RPMI7951 (cell line): Measurements from ENCODE around the gene SH3BGR. TPM values are rescaled to one million over a fixed set of nuclear protein-coding genes. Genes with fewer than 3 reads are reported as not detected.
A peak's percentile ranks its signal among the peaks of the same experiment; 100 is the strongest.
"Not testable (repeated sequence)": the region's sequence is repeated elsewhere in the genome, so short reads cannot be mapped to it uniquely, and the experiment has no call there.

Experiments
- DNase-seq: peaks from one replicate; pipeline ENCODE4 v3.0.0-alpha.2; 2012; ENCODE audit warnings: low read depth
- total RNA-seq: library from RNA; depleted of rRNA; stranded (reverse); fragments of >200 nt; shearing (Covaris generic); gene quantifications from 2 replicates; pipeline ENCODE4 v1.2.3, GENCODE V29; 2014; rRNA removed

The SH3BGR gene
- total RNA-seq = 1.2 and 1.3 TPM in 2 replicates

DNA sequence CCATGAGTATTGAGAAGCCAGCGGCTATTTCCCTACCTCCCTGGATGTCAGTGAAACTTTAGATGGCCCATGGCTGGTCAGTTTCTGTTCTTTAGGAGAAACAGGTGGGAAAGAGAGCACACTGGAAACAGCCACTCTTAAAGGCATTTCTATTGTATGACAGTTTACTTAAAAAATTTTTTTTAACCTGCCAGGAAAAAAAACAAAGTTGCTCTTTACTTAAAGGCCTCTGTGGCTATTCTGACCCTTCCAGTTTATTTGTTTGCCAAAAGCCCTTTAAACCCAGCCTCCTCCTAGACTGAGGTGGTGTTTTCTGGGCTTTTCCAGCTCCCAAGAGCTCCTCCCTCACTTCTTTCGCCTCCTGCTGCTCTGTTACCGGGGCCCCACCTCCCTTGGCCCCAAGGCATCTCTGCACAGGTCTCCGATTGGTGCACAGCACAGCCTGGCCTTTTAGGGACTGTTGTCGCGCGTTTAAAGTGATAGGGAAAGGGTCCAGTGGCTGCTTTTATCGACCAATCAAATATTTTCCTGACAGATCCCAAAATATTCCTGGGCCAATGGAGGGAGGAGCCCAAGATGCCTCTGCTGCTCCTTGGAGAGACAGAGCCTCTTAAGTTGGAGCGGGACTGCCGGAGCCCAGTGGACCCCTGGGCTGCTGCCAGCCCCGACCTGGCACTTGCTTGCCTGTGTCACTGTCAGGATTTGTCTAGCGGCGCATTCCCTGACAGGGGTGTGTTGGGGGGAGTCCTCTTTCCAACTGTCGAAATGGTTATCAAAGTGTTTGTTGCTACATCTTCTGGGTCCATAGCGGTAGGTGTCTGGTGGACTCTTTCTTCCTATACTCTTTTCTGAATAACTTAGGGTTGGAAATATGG lies at the start of gene SH3BGR:
Gene SH3BGR (plus strand): TSS at position 639 of the 875 bp plus-strand sequence. CDS start 127 bp downstream, at position 766.
- no peak for DNase-seq

DNA sequence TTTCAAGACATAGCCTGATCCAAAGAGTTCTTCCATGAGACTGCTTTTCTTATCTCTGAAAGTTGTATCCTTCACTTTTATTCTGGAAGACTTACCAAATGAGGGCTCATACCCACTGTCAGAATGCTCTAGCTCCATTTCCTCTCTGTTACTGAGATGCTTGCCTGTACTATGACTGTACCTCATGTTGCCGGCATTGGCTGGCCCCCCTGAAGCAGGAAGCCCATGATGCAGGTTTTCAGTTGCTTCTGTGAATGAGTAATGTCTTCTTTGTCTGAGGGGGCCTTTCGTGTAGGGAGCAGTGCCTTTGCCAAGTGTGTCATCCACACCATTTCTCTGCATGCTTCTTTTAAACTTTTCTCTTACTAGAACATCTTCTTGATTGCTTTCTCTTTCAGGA lies 45.7 kb upstream of the SH3BGR start:
- DNase-seq = no peak

DNA sequence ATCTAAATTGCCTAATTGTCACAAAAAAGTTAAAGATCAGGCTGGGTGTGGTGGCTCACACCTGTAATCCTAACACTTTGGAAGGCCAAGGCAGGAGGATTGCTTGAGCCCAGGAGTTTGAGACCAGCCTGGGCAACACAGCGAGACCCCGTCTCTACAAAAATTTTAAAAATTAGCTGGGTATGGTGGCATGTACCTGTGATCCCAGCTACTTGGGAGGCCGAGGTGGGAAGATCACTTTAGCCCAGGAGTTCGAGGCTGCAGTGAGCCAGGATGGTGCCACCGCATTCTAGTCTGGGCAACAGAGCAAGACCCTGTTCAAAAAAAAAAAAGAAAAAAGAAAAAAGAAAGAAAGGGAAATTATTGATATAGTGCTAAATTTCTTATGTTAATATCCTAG lies 32.6 kb upstream of the SH3BGR start:
- not testable (repeated sequence) for DNase-seq

GRCh38 chr21:39422527-39423241 lies 29.1 kb upstream of the SH3BGR start:
- no peak for DNase-seq

- no peak for DNase-seq
Measured at GRCh38 chr21:39429445-39429844, 22.3 kb upstream of the SH3BGR start.

- no peak for DNase-seq
Measured at GRCh38 chr21:39430016-39430415, 21.8 kb upstream of the SH3BGR start.

- DNase-seq = no peak
Measured at GRCh38 chr21:39430457-39430856, 21.3 kb upstream of the SH3BGR start.

DNA sequence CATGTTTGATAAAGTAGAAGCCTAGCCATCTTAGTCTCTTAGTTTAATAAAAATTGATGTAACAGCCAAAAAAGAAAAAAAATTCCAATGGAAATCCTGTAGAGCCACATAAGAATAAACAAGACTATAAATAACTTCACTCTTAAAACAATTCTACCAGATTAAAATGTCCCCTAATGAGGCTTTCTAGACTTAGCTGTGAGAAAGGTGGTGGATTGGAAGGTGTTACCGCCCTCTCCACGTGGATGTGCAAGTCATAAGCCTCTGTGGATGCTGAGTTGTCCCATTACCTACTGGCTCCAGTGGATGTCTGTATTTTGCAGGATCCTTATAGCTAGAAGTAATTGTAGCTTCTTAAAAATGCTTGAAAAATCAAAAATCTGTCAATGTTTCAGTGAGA lies 20.8 kb upstream of the SH3BGR start:
- no peak for DNase-seq

- DNase-seq = no peak
Measured at GRCh38 chr21:39434950-39435349, 16.8 kb upstream of the SH3BGR start.

- DNase-seq = no peak
Measured at GRCh38 chr21:39439232-39439631, 12.5 kb upstream of the SH3BGR start.

DNA sequence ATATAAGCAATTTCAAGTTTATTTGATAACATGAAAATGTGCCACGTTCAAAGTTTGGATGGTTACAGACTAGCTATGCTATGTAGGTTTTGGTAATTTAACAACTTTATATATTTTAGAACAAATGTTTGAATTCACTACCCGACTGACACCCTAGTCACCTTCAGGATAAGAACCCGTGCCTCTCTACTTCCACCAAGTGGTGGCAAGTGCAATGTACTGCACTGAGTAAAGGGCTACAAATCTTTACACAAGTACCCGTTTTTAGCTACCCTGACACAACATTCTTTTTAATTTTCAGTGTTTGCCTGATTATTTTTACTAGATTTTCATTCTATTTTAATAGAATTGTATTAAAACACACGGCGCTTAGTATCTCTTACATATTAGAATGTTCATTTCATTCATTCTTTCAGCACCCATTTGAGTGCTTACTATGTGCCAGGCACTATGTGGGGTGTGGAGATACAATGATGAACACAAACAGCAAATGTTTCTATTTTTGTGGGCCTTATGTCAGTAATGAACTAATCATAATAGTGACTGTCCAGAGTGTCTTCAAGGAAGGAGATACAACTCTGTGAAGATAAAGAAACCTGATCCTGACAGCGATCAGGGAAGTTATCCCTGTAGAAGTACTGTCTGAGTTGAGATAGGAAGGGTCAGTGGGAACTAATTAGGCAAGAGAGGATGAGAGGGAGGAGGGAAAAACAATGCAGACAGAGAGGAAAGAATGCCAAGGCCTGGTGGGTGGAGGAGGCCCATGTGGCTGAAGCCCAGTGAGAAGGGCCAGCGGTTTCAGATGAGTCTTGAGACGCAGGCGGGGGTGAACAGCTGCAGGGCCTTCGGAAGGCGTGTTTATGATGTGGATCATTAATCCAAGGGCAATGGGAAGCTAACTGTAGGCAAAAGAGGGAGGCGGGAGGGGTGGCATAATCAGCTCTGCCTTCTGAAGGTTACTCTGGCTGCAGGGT lies 10.0 kb upstream of the SH3BGR start:
- DNase-seq = peak; percentile 38

- peak; percentile 28 for DNase-seq
Measured at GRCh38 chr21:39444421-39445180, 7.2 kb upstream of the SH3BGR start.

GRCh38 chr21:39445321-39446269 lies 6.2 kb upstream of the SH3BGR start, which contains the start of gene LCA5L:
Gene LCA5L, minus strand, starts transcription at chr21:39445778. Its CDS starts 17,285 bp downstream, at chr21:39428493.
- peak; percentile 83 for DNase-seq

GRCh38 chr21:39447264-39447663 lies 4.5 kb upstream of the SH3BGR start:
- no peak for DNase-seq

- peak; percentile 12 for DNase-seq
Measured at GRCh38 chr21:39452207-39452969, 618 bp downstream of the SH3BGR start.

GRCh38 chr21:39452970-39453342 lies 1.2 kb downstream of the SH3BGR start:
- DNase-seq = no peak

DNA sequence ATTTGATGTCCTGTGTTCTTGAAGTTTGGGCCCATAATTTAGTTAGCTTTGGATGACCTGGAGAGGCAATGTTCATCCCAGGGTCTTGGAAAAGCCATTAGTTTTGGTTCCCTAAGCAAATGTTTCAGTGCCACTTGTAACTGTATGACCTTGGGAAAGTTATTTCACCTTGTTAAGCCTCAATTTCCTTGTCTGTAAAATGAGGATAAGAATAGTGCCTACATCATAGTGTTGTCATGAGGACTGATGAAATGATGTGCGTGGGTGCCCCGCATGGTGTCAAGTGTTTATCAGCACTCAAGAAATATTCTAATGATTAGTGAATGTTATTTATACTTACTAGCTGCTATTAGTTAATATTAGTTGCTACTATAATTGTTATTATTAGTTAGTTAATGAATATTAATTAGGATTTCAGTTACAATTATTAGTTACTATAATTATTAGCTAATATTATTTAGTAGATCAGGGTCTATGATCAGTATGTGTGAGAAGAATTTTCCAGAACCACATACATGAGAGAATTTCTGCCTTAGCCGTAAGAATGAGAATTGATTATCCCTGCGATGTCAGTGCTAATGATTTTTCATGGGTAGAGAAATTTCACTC lies 1.9 kb downstream of the SH3BGR start:
- no peak for DNase-seq

DNA sequence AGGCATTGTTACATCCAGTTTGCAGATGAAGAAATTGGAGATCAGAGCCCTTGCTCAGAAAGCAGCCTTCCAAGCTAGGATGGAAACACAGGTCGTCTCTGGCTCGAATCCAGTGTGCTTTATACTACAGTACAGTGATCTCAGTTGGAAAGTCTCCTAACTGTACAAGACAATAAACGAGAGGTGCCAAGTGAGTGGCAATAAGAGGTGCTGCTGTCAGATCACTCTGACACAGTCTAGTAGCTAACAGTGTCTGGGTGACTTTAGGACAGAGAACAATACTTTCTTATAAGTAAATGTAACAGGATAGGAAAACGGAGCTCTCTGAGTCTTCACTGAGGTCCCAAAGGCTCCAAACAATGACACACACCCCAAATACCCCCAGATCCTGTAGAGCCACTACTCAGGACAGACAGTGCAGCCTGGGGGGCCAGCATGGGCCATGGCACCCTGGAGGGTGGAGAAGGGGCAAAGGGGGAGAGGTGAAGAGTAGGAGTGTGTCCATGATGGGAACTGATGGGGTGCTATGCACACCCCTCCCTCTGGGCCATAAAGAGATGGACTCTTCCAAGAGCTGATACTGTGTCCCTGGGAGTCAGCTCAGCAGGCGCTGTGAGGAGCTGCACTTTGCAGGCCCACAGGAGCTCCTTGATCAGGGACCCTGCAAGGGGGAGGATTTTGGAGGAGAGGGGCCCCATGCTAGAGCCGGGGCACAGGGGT lies 3.3 kb downstream of the SH3BGR start:
- no peak for DNase-seq
